ENCODE data around the gene SNCA.

SNCA gene

GRCh38 chr4:89814362-89814761 lies 22.6 kb downstream of the SNCA start:
- DNase-seq (ENCODE audit: low spot score), result no peak
- TF ChIP-seq, protein P1, sequence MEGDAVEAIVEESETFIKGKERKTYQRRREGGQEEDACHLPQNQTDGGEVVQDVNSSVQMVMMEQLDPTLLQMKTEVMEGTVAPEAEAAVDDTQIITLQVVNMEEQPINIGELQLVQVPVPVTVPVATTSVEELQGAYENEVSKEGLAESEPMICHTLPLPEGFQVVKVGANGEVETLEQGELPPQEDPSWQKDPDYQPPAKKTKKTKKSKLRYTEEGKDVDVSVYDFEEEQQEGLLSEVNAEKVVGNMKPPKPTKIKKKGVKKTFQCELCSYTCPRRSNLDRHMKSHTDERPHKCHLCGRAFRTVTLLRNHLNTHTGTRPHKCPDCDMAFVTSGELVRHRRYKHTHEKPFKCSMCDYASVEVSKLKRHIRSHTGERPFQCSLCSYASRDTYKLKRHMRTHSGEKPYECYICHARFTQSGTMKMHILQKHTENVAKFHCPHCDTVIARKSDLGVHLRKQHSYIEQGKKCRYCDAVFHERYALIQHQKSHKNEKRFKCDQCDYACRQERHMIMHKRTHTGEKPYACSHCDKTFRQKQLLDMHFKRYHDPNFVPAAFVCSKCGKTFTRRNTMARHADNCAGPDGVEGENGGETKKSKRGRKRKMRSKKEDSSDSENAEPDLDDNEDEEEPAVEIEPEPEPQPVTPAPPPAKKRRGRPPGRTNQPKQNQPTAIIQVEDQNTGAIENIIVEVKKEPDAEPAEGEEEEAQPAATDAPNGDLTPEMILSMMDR (IDR thresholded peaks at IDR 0.05; ENCODE audit: extremely low read depth, missing control alignments), result no peak

DNA sequence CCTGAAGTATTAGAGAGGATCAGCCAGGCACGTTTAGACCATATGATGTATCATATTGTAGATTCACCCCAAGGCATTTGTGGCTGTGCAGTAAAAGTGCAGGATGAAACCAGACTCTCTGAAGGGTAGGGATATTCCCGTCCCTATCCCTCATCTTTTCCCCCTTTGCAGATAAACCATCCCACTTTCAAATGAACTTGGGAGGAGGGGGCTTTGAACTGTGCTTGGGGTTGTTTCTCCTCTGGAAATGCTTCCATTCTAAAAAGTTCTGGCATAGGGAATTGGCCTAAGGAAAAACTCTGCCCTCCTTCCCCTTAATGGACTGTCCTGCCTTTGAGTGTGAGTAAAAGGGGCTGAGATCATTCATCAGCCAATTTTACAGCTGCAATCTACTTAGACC lies 23.8 kb downstream of the SNCA start:
- TF ChIP-seq, protein P1 (IDR thresholded peaks at IDR 0.05; ENCODE audit: extremely low read depth, missing control alignments), result no peak
- DNase-seq (ENCODE audit: low spot score), result no peak

DNA sequence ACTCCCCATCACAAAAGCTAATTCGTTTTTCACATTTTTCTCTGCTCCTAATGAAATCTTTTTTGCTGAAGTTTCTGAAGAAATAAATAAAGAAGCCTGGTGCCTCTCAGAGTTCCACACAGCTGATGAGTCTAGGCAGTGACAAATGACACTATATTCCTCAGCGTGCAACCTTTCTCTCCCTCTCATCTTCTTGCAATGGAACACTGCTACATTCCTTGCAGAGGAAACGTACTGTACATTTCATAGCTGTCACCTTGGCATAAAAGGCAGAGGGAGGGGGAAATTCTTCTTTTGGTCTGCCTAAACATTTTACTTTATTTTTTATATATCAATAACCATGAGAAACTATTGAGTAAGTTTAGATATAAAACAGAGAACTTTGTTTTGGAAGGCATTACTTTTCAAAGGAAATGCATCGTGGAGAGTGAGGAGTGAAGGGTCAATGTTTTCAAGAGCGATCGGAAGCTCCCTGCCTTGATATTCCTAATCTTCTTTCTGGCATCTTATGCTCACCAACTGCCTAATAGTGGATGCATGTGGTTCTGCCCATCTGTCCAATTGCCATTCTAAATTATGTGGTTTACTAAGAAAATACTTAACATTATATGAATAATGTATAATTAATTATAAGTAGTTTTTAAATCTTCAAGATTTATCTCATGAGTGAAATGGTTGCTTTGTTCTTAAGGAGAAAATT lies 29.4 kb downstream of the SNCA start:
- DNase-seq (ENCODE audit: low spot score), result no peak
- TF ChIP-seq, protein P1 (IDR thresholded peaks at IDR 0.05; ENCODE audit: extremely low read depth, missing control alignments), result no peak

DNA sequence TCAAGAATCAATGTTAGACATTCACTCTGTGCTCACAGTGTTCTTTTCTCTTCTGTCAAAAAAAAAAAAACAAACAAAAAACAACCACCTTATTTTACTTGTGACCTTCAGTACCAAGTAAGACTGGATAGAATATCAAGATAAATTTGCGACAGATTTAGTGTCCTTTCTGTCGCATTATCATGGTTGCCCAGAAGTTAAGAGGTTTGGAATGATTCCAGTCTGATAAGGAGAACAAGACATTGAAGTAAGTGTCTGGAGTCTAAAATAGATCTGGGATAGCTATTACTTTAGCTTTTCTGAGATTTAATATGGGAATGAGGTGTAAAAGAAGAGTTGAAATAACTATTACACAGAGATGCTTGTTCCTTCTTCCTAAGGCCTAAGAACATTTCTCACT lies 31.7 kb downstream of the SNCA start:
- DNase-seq (ENCODE audit: low spot score), result no peak
- TF ChIP-seq, protein P1 (IDR thresholded peaks at IDR 0.05; ENCODE audit: extremely low read depth, missing control alignments), result no peak

DNA sequence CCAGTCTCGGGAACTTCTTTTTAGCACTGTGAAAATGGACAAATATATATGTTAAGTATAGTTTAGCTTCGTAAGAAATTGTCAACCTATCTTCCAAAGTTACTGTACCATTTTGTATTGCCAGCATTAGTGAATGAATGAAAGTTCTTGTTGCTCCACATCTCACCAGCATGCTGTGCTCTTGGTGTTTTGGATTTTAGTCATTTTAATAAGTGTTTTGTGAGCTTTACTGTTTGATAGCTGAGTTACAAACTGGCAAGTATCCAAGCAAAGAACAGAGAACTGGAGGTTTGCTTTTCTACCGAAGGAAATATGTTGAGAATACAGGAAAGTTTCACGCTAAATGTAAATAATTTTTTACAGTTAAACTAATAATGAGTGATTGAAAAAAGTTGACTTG lies 33.0 kb downstream of the SNCA start:
- TF ChIP-seq, protein P1 (IDR thresholded peaks at IDR 0.05; ENCODE audit: extremely low read depth, missing control alignments), result no peak
- no peak for DNase-seq (ENCODE audit: low spot score)

GRCh38 chr4:89803036-89803435 lies 33.9 kb downstream of the SNCA start:
- TF ChIP-seq, protein P1 (IDR thresholded peaks at IDR 0.05; ENCODE audit: extremely low read depth, missing control alignments), result no peak
- no peak for DNase-seq (ENCODE audit: low spot score)

- TF ChIP-seq, protein P1 (IDR thresholded peaks at IDR 0.05; ENCODE audit: extremely low read depth, missing control alignments), result no peak
- no peak for DNase-seq (ENCODE audit: low spot score)
Measured at GRCh38 chr4:89800527-89801103, 36.3 kb downstream of the SNCA start.
